ENCODE measurements around the gene TTC34.

The TTC34 gene

GRCh38 chr1:2640626-2641025 lies 160.9 kb downstream of the TTC34 start:
- Histone ChIP-seq H3K79me1 (ENCODE audit: low read depth, low read length) (peaks cover 13% of the 10 kb centered on the region), H2BK120ac (ENCODE audit: low read depth, low read length) (no peak overlapping the region), H4K91ac (ENCODE audit: low read depth, low read length, poor library complexity) (no peak overlapping the region), H2BK5ac (ENCODE audit: low read length) (no peak overlapping the region), H3K14ac (ENCODE audit: low read length) (no peak overlapping the region), H3K4me2 (ENCODE audit: insufficient read depth, low read length, poor library complexity, severe bottlenecking) (no peak overlapping the region), H3K9ac (ENCODE audit: low read depth, low read length, poor library complexity) (no peak overlapping the region), H2AFZ (ENCODE audit: low read length) (no peak overlapping the region), H4K8ac (ENCODE audit: low read depth, low read length) (no peak overlapping the region), H3K18ac (ENCODE audit: low read length) (no peak overlapping the region), H3K4me1 (ENCODE audit: control insufficient read depth in 2 of 2, insufficient read depth in 1 of 2, low read depth in 1 of 2, low read length in 2 of 2) (peaks cover 5 to 11% of the 10 kb centered on the region in 2 donors), H3K4me3 (ENCODE audit: low read length in 2 of 2) (no peak overlapping the region), H2AK5ac (ENCODE audit: low read depth, low read length) (no peak overlapping the region), H2BK12ac (ENCODE audit: low read length) (no peak overlapping the region), H3K9me3 (replicated peaks in 1 of 2; ENCODE audit: control insufficient read depth in 2 of 2, insufficient read depth in 1 of 2, low read depth in 1 of 2, low read length in 2 of 2) (peaks cover 5 to 10% of the 10 kb centered on the region in 2 donors), H3K36me3 (replicated peaks in 1 of 2; ENCODE audit: control insufficient read depth in 2 of 2, insufficient read depth in 2 of 2, low read length in 2 of 2) (no peaks in the 10 kb centered on the region), H3K27ac (replicated peaks; ENCODE audit: low read length) (no peak overlapping the region), H3K4ac (ENCODE audit: low read length) (no peak overlapping the region), H3K27me3 (ENCODE audit: control insufficient read depth in 3 of 3, insufficient read depth in 3 of 3, low read depth in 1 of 3, low read length in 3 of 3) (peaks cover 0 to 15% (median 2%) of the 10 kb centered on the region in 3 experiments), H2BK15ac (ENCODE audit: low read length) (no peak overlapping the region), H3K23ac (ENCODE audit: low read depth, low read length, poor library complexity) (peak overlapping the region; percentile 38)
- WGBS, 2 donors (ENCODE audit: extremely low coverage in 2 of 2, insufficient read length in 2 of 2, insufficient replicate concordance in 1 of 2) = no CpG with 5 or more reads among the region's 3 CpGs
- DNase-seq (ENCODE audit: low spot score) = no peak

GRCh38 chr1:2639607-2640521 lies 161.6 kb downstream of the TTC34 start:
- no peak overlapping the region for H3K27ac ChIP-seq (replicated peaks; ENCODE audit: low read length)
- no peak overlapping the region for H3K4ac ChIP-seq (ENCODE audit: low read length)
- no peak for DNase-seq (ENCODE audit: low spot score)
- H3K4me2 ChIP-seq (ENCODE audit: insufficient read depth, low read length, poor library complexity, severe bottlenecking) = no peak overlapping the region
- H2BK120ac ChIP-seq (ENCODE audit: low read depth, low read length) = no peak overlapping the region
- WGBS, 2 donors (ENCODE audit: extremely low coverage in 2 of 2, insufficient read length in 2 of 2, insufficient replicate concordance in 1 of 2) = no CpG with 5 or more reads among the region's 26 CpGs
- H2AK5ac ChIP-seq (ENCODE audit: low read depth, low read length) = no peak overlapping the region
- H3K27me3 ChIP-seq (ENCODE audit: control insufficient read depth in 3 of 3, insufficient read depth in 3 of 3, low read depth in 1 of 3, low read length in 3 of 3) = peaks cover 0 to 14% (median 2%) of the 10 kb centered on the region in 3 experiments
- no peak overlapping the region for H2AFZ ChIP-seq (ENCODE audit: low read length)
- peaks cover 5 to 10% of the 10 kb centered on the region in 2 donors for H3K9me3 ChIP-seq (replicated peaks in 1 of 2; ENCODE audit: control insufficient read depth in 2 of 2, insufficient read depth in 1 of 2, low read depth in 1 of 2, low read length in 2 of 2)
- peak overlapping the region; percentile 38 for H3K23ac ChIP-seq (ENCODE audit: low read depth, low read length, poor library complexity)
- no peak overlapping the region for H3K4me3 ChIP-seq (ENCODE audit: low read length in 2 of 2)
- H3K9ac ChIP-seq (ENCODE audit: low read depth, low read length, poor library complexity) = peak overlapping the region; percentile 50
- H3K14ac ChIP-seq (ENCODE audit: low read length) = no peak overlapping the region
- H4K8ac ChIP-seq (ENCODE audit: low read depth, low read length) = no peak overlapping the region
- no peaks in the 10 kb centered on the region for H3K36me3 ChIP-seq (replicated peaks in 1 of 2; ENCODE audit: control insufficient read depth in 2 of 2, insufficient read depth in 2 of 2, low read length in 2 of 2)
- peak overlapping the region; percentile 28 for H3K18ac ChIP-seq (ENCODE audit: low read length)
- H3K4me1 ChIP-seq (ENCODE audit: control insufficient read depth in 2 of 2, insufficient read depth in 1 of 2, low read depth in 1 of 2, low read length in 2 of 2) = peaks cover 5 to 11% of the 10 kb centered on the region in 2 donors
- peaks cover 13% of the 10 kb centered on the region for H3K79me1 ChIP-seq (ENCODE audit: low read depth, low read length)
- no peak overlapping the region for H2BK12ac ChIP-seq (ENCODE audit: low read length)
- no peak overlapping the region for H2BK15ac ChIP-seq (ENCODE audit: low read length)
- H4K91ac ChIP-seq (ENCODE audit: low read depth, low read length, poor library complexity) = no peak overlapping the region
- H2BK5ac ChIP-seq (ENCODE audit: low read length) = no peak overlapping the region

GRCh38 chr1:2639203-2639602 lies 162.3 kb downstream of the TTC34 start:
- Histone ChIP-seq H3K23ac (ENCODE audit: low read depth, low read length, poor library complexity) (peak overlapping the region; percentile 38), H3K4me3 (ENCODE audit: low read length in 2 of 2) (no peak overlapping the region), H3K79me1 (ENCODE audit: low read depth, low read length) (peaks cover 13% of the 10 kb centered on the region), H3K27ac (replicated peaks; ENCODE audit: low read length) (no peak overlapping the region), H3K36me3 (replicated peaks in 1 of 2; ENCODE audit: control insufficient read depth in 2 of 2, insufficient read depth in 2 of 2, low read length in 2 of 2) (no peaks in the 10 kb centered on the region), H3K18ac (ENCODE audit: low read length) (no peak overlapping the region), H2BK120ac (ENCODE audit: low read depth, low read length) (no peak overlapping the region), H3K4me2 (ENCODE audit: insufficient read depth, low read length, poor library complexity, severe bottlenecking) (no peak overlapping the region), H3K14ac (ENCODE audit: low read length) (no peak overlapping the region), H3K4me1 (ENCODE audit: control insufficient read depth in 2 of 2, insufficient read depth in 1 of 2, low read depth in 1 of 2, low read length in 2 of 2) (peaks cover 5 to 11% of the 10 kb centered on the region in 2 donors), H3K9me3 (replicated peaks in 1 of 2; ENCODE audit: control insufficient read depth in 2 of 2, insufficient read depth in 1 of 2, low read depth in 1 of 2, low read length in 2 of 2) (peaks cover 5 to 10% of the 10 kb centered on the region in 2 donors), H4K8ac (ENCODE audit: low read depth, low read length) (no peak overlapping the region), H2AK5ac (ENCODE audit: low read depth, low read length) (no peak overlapping the region), H3K27me3 (ENCODE audit: control insufficient read depth in 3 of 3, insufficient read depth in 3 of 3, low read depth in 1 of 3, low read length in 3 of 3) (peaks cover 0 to 8% (median 2%) of the 10 kb centered on the region in 3 experiments), H3K9ac (ENCODE audit: low read depth, low read length, poor library complexity) (no peak overlapping the region), H2BK5ac (ENCODE audit: low read length) (no peak overlapping the region), H2BK15ac (ENCODE audit: low read length) (no peak overlapping the region), H4K91ac (ENCODE audit: low read depth, low read length, poor library complexity) (no peak overlapping the region), H2AFZ (ENCODE audit: low read length) (no peak overlapping the region), H3K4ac (ENCODE audit: low read length) (no peak overlapping the region), H2BK12ac (ENCODE audit: low read length) (no peak overlapping the region)
- WGBS, 2 donors (ENCODE audit: extremely low coverage in 2 of 2, insufficient read length in 2 of 2, insufficient replicate concordance in 1 of 2) = no CpG with 5 or more reads among the region's 11 CpGs
- no peak for DNase-seq (ENCODE audit: low spot score)

GRCh38 chr1:2638466-2639115 lies 162.9 kb downstream of the TTC34 start:
- no CpG with 5 or more reads among the region's 16 CpGs for WGBS, 2 donors (ENCODE audit: extremely low coverage in 2 of 2, insufficient read length in 2 of 2, insufficient replicate concordance in 1 of 2)
- Histone ChIP-seq H3K18ac (ENCODE audit: low read length) (no peak overlapping the region), H3K79me1 (ENCODE audit: low read depth, low read length) (peaks cover 13% of the 10 kb centered on the region), H3K27ac (replicated peaks; ENCODE audit: low read length) (no peak overlapping the region), H3K4me2 (ENCODE audit: insufficient read depth, low read length, poor library complexity, severe bottlenecking) (no peak overlapping the region), H3K36me3 (replicated peaks in 1 of 2; ENCODE audit: control insufficient read depth in 2 of 2, insufficient read depth in 2 of 2, low read length in 2 of 2) (no peaks in the 10 kb centered on the region), H2AK5ac (ENCODE audit: low read depth, low read length) (no peak overlapping the region), H2AFZ (ENCODE audit: low read length) (no peak overlapping the region), H3K4ac (ENCODE audit: low read length) (no peak overlapping the region), H2BK12ac (ENCODE audit: low read length) (no peak overlapping the region), H2BK15ac (ENCODE audit: low read length) (no peak overlapping the region), H3K4me1 (ENCODE audit: control insufficient read depth in 2 of 2, insufficient read depth in 1 of 2, low read depth in 1 of 2, low read length in 2 of 2) (peaks cover 3 to 8% of the 10 kb centered on the region in 2 donors), H4K91ac (ENCODE audit: low read depth, low read length, poor library complexity) (no peak overlapping the region), H3K14ac (ENCODE audit: low read length) (no peak overlapping the region), H3K9ac (ENCODE audit: low read depth, low read length, poor library complexity) (no peak overlapping the region), H2BK5ac (ENCODE audit: low read length) (no peak overlapping the region), H3K27me3 (ENCODE audit: control insufficient read depth in 3 of 3, insufficient read depth in 3 of 3, low read depth in 1 of 3, low read length in 3 of 3) (peaks cover 0 to 4% (median 2%) of the 10 kb centered on the region in 3 experiments), H2BK120ac (ENCODE audit: low read depth, low read length) (no peak overlapping the region), H3K4me3 (ENCODE audit: low read length in 2 of 2) (peak overlapping the region in 1 of 2 donors; percentile 24), H4K8ac (ENCODE audit: low read depth, low read length) (no peak overlapping the region), H3K9me3 (replicated peaks in 1 of 2; ENCODE audit: control insufficient read depth in 2 of 2, insufficient read depth in 1 of 2, low read depth in 1 of 2, low read length in 2 of 2) (peaks cover 5 to 10% of the 10 kb centered on the region in 2 donors), H3K23ac (ENCODE audit: low read depth, low read length, poor library complexity) (peak overlapping the region; percentile 47)
- no peak for DNase-seq (ENCODE audit: low spot score)
